HG02973 (cell line): ENCODE data around the gene GAS1.

Experiments
- ATAC-seq: cut with Tn5 transposase; IDR thresholded peaks from one replicate; pipeline ENCODE4 v1.9.1; 2021; ENCODE audit warnings: moderate library complexity; ENCODE audit not compliant: unreplicated experiment

GAS1 gene

DNA sequence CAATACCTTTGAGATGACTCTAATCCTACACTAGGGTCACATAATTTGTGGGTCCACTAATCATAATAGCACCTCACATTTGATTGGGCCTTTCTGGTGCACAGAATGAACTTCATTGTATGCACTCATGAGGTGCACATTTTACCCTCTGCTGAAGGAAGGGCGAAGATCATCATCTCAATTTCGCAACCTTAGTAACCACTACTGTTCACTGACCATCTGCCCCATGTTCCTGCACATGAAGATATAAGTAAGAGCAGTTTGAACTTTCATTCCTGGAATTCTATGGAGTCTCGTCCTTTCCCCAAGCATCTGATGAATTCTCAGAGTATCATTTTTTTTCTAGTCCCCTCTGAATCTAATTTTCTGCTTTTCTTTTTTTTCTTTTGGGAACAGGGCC is 21.2 kb downstream of the GAS1 start:
- ATAC-seq, result no peak

DNA sequence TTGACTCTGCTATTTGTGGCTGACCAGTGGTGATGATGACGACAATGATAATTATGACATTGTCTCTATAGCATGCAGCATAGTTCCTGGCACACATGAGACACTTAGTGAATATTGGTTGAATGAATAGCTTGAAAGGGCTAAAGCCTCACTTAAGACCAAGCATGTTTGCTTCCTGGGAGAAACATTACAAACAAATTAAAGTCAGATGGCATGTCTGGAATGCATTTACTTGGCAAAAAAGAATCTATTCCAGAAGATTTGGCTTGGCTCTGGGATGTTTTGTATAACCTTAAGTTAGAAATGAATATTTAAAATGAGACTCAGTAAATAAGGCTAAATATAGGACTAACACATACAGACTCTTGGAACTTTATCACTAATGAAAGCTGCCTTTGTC is 21.6 kb downstream of the GAS1 start:
- ATAC-seq, result no peak

DNA sequence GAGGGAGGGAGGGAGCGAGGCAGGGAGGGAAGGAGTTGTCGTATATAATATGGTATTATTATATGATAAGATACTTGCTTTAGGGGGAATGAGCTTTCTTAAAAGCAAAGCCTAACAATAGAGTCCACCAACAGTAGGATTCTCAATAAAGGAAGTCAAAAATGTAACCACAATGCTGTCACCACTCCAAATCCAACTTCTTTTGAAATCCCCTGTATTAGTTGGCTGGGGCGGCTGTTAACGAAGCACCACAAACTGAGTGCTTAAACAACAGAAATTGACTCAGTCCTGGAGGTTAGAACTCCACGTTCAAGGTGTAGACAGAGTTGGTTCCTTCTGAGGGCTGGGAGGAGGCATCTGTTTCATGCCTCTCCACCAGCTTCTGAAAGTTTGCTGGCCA is 23.1 kb downstream of the GAS1 start:
- ATAC-seq, result no peak

DNA sequence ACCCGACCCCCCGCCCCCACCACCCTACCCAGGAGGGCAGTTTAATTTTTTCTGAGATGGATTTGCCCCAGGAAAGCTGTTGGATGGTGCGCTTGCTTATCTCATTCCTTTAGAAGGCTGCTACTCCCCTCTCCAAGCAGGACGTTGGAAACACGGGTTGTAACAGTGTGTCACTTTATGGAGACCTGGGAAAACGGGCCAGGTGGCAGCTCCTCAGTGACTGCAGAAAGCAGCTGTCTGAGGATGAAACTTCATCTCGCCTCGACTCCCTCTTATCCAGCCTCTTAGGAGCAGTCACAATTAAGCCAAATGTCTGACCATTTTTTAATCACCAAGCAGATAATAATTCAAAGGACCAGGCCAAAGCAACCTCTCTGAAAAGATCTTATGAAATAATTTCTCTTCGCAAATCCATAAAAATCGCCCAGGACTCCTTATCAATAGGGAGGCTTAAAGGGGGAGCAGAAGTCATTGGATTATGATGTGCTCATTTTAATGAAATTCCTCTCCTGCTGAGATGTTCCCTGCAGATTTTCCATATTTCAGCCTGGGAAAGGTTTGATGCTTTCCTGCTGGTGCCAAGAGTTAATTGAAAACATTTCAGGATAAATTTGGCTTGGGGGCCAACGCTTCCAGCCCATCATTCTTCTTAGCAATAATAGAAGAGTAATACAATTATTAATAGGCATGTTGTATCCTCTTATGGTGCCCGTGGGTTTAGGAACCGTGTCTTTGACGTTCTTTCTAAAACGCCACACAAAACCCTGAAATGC is 26.0 kb downstream of the GAS1 start:
- ATAC-seq, result no peak

DNA sequence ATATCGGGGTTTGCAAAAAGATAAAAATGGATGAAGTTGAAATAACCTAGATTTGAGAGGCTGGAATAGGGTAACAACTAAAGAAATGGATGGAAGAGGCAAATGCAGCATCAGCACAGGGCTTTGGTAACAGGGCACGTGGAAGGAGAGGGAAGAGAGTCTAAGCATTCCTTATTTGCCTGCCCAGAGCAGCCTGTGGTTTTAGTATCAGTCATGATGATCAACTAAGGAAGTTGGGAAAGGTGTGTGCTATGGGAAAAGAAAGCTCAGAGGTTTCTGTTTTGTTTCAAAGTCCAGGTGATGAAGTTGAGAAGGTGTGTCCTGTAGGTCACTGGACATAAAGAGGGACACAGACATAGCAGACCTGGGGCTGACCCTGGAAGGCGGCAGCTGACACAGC is 28.8 kb downstream of the GAS1 start:
- no peak for ATAC-seq

DNA sequence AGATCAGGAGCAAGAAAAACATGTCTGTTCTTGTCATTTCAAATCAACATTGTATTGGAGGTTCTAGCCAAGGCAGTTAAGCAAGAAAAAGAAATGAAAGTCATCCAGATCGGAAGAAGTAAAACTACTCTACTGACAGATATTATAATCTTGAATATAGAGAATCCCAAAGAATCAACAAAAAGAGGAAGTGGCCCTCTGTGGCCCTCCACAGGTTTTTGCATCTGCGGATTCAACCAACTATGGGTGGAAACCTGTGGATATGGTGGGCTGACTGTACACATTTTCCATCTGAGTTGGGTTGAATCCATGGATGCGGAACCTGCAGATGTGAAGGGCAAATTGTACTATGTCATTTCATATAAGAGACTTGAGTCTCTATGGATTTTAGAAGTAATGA is 35.1 kb downstream of the GAS1 start:
- ATAC-seq, result no peak

DNA sequence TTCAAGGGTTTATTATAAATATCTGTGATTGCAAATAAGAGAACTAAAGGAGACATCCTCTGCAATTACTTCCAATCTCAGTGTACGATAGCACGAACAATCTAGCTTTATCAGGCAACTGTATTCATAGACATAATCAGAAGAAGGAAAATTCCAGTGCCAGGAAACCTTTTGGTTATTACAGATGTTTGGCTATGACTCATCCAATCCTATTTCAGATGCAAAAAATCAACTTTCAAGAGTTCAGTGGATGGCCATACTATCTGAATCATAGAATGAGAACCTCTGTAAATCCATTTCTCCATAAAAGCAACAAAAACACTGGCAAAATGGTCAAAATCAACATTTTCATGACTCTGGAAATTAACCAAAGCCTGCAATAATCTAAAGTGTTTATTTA is 37.9 kb downstream of the GAS1 start:
- ATAC-seq, result no peak

DNA sequence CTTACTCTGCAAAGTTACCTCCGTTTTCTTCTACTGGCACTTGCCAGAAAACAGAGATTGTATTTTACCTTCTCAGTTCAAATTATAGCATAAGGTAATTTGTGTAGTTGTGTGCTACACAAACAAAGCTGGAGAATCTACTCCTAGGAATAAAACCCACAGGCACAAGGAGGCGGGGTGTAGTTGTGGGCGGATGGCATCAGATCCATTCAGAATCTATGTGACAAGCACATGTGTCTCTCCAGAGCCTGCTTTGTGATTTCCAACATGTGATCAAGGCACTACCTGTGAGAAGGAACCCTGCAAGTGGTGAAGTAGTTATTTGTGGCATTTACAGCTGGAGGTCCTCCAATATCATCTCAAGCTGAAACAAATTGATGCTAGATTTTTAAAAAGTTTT is 39.0 kb downstream of the GAS1 start:
- ATAC-seq, result no peak

DNA sequence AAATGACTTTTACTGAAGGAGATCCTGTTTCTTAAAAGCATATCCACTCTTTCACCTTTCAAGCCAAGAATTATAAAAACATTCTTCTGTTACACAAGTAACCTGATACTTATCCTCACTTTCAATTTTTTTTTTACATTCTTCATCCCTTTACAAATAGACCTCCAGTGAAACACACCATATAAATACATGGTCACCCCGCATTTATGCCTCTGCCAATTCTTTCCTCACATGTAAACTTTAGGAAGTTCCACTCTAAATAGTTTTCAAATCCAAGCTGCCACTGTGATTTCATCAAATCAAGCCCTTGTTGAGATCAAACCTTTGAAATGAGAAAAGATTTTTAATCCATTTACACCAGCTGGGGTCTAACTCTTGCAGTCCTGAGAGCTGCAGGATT is 40.0 kb downstream of the GAS1 start:
- ATAC-seq, result no peak

DNA sequence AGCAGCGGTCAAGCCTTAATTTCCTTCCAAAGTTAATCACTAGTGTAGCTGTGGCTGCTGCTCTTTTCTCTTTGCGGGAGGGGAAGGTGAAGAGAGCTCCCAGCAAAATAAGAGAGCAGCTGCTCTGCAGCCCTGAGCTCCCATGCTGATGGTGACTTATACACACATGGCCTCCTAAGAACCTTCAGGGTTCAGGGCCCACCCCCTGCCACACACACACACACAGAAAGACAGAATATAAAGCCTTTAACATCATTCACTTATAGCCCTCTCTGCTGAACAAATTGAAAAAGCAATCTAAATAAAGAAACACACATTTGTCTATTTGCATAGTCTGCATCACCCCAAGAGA is 43.6 kb downstream of the GAS1 start:
- ATAC-seq, result no peak

DNA sequence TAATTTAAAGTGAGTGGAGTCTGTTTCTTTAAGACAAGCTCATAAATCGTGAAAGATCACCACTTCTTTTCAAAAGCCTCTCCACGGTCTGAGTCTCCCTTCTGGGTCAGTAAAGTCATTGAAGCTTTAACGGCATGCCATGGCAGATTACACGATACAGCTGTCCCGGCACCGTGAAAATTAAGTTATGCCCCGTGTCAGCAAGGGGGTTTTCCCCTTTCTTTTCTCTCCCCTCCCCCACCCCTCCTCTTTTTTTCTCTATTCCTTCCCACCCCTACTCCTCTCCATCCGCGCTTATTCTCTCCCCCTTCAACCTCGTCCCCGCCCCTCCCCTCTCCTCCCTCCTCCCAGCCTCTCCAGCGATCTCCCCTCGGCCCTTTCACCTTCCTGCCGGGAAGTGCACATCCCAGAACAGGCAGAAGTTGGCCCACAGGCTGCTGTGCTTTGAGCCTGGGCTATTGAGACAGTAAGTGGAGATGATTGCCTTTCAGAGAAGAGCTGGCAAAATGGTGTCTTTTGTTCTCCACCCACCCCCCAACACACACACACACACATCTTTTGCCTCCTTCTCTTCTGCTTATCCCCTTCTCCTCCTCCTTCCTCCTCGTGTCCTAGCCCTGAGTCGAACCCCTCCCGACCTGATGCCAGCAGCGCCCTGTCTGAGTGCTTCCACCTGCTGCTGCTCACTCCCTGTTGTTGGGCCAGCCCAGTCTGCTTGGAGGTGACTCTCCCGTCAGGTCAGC is 44.1 kb downstream of the GAS1 start:
- ATAC-seq, result no peak

DNA sequence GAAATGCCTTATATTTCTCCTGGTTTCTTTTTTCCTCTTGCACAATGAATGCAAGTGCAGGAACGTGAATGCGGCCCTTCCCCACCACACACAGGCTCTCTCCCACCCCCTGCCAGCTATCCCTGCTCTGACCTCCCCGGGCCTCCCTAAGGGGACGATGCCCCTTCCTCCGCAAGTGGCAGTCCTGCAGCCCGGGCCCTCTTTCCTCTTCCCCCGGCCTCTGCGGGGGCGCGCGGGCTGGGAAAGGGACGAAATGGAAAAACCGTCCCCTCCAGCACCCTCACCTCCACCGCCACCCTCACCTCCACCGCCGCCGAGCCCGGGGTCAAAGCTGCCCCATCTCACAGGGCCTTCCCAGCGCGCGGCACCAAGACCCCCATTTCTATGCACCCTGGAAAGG is 44.7 kb downstream of the GAS1 start:
- no peak for ATAC-seq

DNA sequence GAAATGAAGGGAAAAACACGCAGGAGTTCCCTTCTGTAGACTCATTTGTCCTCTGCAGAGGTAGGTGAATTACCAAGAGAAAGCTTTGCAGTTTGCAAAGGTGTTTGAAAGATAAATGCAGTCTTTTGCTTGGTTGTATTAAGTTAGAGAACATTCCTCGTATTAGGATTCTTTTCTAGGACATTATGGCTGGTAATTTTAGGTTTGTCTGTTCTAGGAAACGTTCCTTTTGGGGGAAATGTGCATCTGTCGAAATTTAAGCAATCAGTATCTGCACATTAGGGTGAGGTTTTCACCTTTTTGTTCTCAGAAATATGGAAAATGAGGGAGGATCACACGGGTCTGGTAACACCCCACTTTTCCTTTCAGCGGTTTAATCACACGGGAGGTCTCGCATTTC is 45.1 kb downstream of the GAS1 start:
- ATAC-seq, result no peak

DNA sequence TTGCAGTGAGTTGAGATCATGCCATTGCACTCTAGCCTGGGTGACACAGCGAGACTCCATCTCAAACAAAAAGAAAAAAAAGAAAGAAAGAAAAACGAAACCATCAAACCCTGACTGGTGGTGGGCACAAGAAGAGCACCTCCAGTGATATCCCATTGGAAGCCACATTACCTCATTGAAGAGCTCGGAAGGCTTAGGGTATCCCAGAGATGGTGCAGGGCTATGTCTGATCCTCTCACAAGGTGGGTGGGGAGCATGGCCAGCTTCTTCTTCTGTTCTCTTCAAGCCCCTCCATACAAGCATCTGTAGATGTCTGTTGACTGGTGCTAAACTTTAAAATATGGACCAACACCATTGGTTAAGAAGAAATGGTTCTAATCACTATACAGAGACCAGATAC is 45.8 kb downstream of the GAS1 start:
- ATAC-seq, result no peak
